ENCODE measurements around the gene GOSR1.
"Not testable (repeated sequence)": the region's sequence is repeated elsewhere in the genome, so short reads cannot be mapped to it uniquely, and the experiment has no call there.

GRCh38 chr17:30553823-30554440 lies 76.7 kb downstream of the GOSR1 start:
- TF ChIP-seq CTCF, EZH2phosphoT487 (IDR thresholded peaks at IDR 0.05): not testable (repeated sequence)
